Regular cardiac myocyte (primary cell): Measurements from ENCODE around the gene MFF. TPM values are rescaled to one million over a fixed set of nuclear protein-coding genes. Genes with fewer than 3 reads are reported as not detected.

Experiments used
- total RNA-seq: library from RNA; depleted of rRNA; stranded (reverse); fragments of >200 nt; gene quantifications from 2 replicates; pipeline ENCODE4 v1.2.3, GENCODE V29; 2014

Gene MFF, protein sequence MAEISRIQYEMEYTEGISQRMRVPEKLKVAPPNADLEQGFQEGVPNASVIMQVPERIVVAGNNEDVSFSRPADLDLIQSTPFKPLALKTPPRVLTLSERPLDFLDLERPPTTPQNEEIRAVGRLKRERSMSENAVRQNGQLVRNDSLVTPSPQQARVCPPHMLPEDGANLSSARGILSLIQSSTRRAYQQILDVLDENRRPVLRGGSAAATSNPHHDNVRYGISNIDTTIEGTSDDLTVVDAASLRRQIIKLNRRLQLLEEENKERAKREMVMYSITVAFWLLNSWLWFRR
- total RNA-seq = 51.8 and 102 TPM in 2 replicates

DNA sequence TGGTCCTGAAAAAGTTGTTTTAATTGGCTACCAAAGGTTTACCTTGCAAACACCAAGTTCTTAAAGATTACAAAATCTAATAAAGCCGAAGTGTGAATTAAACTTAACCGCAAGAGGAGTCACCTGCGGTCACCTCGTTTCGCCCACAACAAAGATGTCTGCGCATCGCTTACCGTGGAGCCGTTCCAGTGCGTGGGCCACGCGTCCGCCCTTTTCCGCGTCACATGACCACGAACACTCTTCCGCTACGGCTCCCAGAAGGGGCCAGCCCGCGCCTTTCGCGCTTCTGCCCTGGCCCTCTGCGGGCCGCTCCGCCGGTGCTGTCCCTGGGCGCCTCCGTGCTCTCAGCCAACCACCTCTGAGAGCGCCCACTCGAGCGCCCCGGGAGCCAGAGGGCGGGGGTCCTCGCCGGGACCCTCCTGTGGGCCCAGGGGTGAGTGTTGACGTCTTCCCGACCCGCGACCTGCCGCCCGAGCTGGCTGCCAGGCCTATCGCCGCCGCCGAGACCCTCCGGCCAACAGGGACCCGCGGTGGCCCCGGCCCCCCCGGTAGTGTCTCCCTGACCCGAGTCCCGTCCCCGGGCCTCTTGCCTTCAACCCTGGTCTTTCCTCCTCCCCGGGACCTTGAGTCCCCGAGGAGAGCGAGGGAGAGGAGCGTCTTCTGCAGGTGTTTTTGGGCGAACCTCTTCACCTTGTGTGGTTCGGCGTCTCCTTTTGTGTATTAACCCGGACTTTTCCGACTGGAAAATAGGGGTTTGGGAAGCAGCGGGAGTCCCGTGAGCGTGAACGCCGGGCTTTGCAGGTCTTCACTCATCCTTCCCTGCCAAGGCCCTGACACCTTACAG lies at the start of gene MFF:
Gene MFF, plus strand, starts transcription at position 257 of the 844 bp plus-strand sequence. CDS start 5,415 bp downstream, outside the sequence.

DNA sequence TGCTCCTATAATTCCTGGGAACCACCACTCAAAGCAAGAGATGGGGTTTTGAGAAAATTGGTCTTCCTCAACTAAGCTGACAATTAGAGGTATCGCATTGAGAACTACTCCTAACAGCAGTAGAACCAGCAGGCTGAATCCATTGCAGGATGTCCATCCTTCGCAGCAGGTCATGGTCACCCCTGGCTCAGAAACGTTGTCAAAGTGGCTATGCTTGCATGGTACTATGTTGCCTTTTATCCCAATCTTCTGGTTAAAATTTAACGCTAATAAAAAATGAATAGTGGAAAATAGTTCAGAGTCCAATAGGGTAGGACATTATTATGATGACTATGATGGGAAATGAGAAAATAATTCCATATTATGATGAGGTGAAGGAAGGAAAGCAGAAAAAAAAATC lies 54.0 kb downstream of the MFF start, which contains the start of gene TM4SF20:
Gene TM4SF20, minus strand, starts transcription at position 212 of the 400 bp plus-strand sequence. Its CDS starts 38 bp downstream, at position 174.

DNA sequence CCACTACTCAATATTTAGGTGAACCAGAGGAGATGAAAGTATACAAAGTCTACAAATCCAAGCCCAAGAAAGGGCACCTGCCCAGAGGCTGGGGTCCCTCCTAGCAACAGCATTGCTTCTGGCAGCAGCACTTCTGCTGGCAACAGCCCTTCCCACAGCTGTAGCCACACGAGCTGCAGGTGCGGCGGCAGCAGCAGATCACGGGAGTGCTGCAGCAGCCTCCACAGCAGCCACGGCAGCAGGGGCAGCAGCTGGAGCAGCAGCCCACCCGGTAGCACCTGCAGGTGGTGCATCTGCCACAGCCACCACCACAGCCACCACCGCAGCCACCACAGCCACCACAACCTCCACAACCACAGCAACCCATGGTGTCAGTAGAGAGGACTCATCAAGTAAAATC lies 62.5 kb downstream of the MFF start, which contains the start of gene SCYGR1:
Gene SCYGR1, minus strand, starts transcription at position 367 of the 400 bp plus-strand sequence. Its CDS starts 0 bp downstream, at position 367.

Other genes starting within 250 kb of the MFF start
- 4.4 and 24.0 TPM in 2 replicates for gene COL4A4, start 161.0 kb upstream of the MFF start, total RNA-seq
- gene COL4A3, start 160.6 kb upstream of the MFF start, total RNA-seq = 0.58 and 11.0 TPM in 2 replicates
- under 0.01 and 0.28 TPM in 2 replicates for gene TM4SF20, start 54.1 kb downstream of the MFF start, total RNA-seq
- not detected in 2 replicates for gene SCYGR1, start 62.7 kb downstream of the MFF start, total RNA-seq
- 65.7 and 67.7 TPM in 2 replicates for gene AGFG1, start 146.9 kb downstream of the MFF start, total RNA-seq